ENCODE results near the gene CASP5. TPM values are rescaled to one million over a fixed set of nuclear protein-coding genes. Genes with fewer than 3 reads are reported as not detected.

The CASP5 gene
- total RNA-seq, 4 donors from 2014 or later, result 0.30 TPM; not detected in 3

GRCh38 chr11:105024394-105024793, 1.4 kb upstream of the CASP5 start:
- no peaks in the 10 kb centered on the region for H3K9me3 ChIP-seq
- no peak for DNase-seq (ENCODE audit: low spot score in 2 of 2)
- H3K4me1 ChIP-seq, result no peaks in the 10 kb centered on the region
- H3K36me3 ChIP-seq, result peaks cover 0 to 38% (median 2%) of the 10 kb centered on the region in 3 donors
- TF ChIP-seq POLR2A (IDR thresholded peaks at IDR 0.05), result no peak
- no peak for TF ChIP-seq EP300 (IDR thresholded peaks at IDR 0.05)
- no peak for TF ChIP-seq CTCF (IDR thresholded peaks at IDR 0.05)
- no peak overlapping the region for H3K4me3 ChIP-seq
- WGBS, 2 donors, result 65 to 92% methylated on average over 1 of the region's 1 CpG
- no peaks in the 10 kb centered on the region for H3K27me3 ChIP-seq
- no peak overlapping the region for H3K27ac ChIP-seq

- 32 to 58% methylated on average over 2 of the region's 2 CpGs for WGBS, 2 donors
- no peak for TF ChIP-seq POLR2A (IDR thresholded peaks at IDR 0.05)
- TF ChIP-seq EP300 (IDR thresholded peaks at IDR 0.05), result no peak
- TF ChIP-seq CTCF (IDR thresholded peaks at IDR 0.05), result no peak
- H3K9me3 ChIP-seq, result no peaks in the 10 kb centered on the region
Observed at GRCh38 chr11:105022527-105022926, 441 bp downstream of the CASP5 start.

GRCh38 chr11:105007463-105007862, 15.5 kb downstream of the CASP5 start:
- Histone ChIP-seq H3K36me3 (no peaks in the 10 kb centered on the region), H3K9me3 (no peaks in the 10 kb centered on the region), H3K27me3 (no peaks in the 10 kb centered on the region), H3K4me1 (peaks cover 0 to 5% (median 0%) of the 10 kb centered on the region in 4 donors), H3K4me3 (no peak overlapping the region), H3K27ac (no peak overlapping the region)
- no peak for TF ChIP-seq EP300 (IDR thresholded peaks at IDR 0.05)
- no peak for TF ChIP-seq POLR2A (IDR thresholded peaks at IDR 0.05)
- TF ChIP-seq CTCF (IDR thresholded peaks at IDR 0.05), result no peak
- no peak for DNase-seq (ENCODE audit: low spot score in 2 of 2)

More at GRCh38 chr11:105022527-105022926, 441 bp downstream of the CASP5 start:
- DNase-seq (ENCODE audit: low spot score in 2 of 2), result no peak
- no peaks in the 10 kb centered on the region for H3K27me3 ChIP-seq
- peaks cover 0 to 20% (median 2%) of the 10 kb centered on the region in 3 donors for H3K36me3 ChIP-seq
- H3K4me1 ChIP-seq, result no peaks in the 10 kb centered on the region
- no peak overlapping the region for H3K4me3 ChIP-seq
- no peak overlapping the region for H3K27ac ChIP-seq

GRCh38 chr11:105005451-105005845, 17.5 kb downstream of the CASP5 start:
- no peak for DNase-seq (ENCODE audit: low spot score in 2 of 2)
- Histone ChIP-seq H3K4me1 (peaks cover 0 to 5% (median 0%) of the 10 kb centered on the region in 4 donors), H3K4me3 (no peak overlapping the region), H3K27ac (no peak overlapping the region), H3K27me3 (no peaks in the 10 kb centered on the region), H3K9me3 (no peaks in the 10 kb centered on the region), H3K36me3 (no peaks in the 10 kb centered on the region)
- WGBS, 2 donors, result 79 to 88% methylated on average over 3 of the region's 3 CpGs
- TF ChIP-seq CTCF (IDR thresholded peaks at IDR 0.05) (no peak), POLR2A (IDR thresholded peaks at IDR 0.05) (no peak), EP300 (IDR thresholded peaks at IDR 0.05) (no peak)

- Histone ChIP-seq H3K4me1 (peaks cover 0 to 5% (median 0%) of the 10 kb centered on the region in 4 donors), H3K27me3 (no peaks in the 10 kb centered on the region), H3K27ac (no peak overlapping the region), H3K36me3 (no peaks in the 10 kb centered on the region), H3K9me3 (no peaks in the 10 kb centered on the region), H3K4me3 (no peak overlapping the region)
- DNase-seq (ENCODE audit: low spot score in 2 of 2), result no peak
- WGBS, 2 donors, result 33 to 50% methylated on average over 3 of the region's 3 CpGs
- TF ChIP-seq CTCF (IDR thresholded peaks at IDR 0.05) (no peak), POLR2A (IDR thresholded peaks at IDR 0.05) (no peak), EP300 (IDR thresholded peaks at IDR 0.05) (no peak)
Observed at GRCh38 chr11:105004021-105004420, 18.9 kb downstream of the CASP5 start.

Data from tibial nerve (tissue), 4 donors.